Endothelial cell of umbilical vein (primary cell): ENCODE measurements around the gene CYP51A1. TPM values are rescaled to one million over a fixed set of nuclear protein-coding genes. Genes with fewer than 3 reads are reported as not detected.

ENCODE experiments used
- BruUV-seq: library from RNA; stranded (reverse); fragments of 400-500 nt; replicated peaks from 2 replicates; lab custom pipeline; 2021; lab: Mats Ljungman, UMichigan
- CTCF ChIA-PET: fragments of 300-600, 350-600 bp; sonication (Branson Sonifier 250); formaldehyde crosslinking; loops from one replicate; lab custom pipeline; 2021; ENCODE audit warnings: antibody characterized with exemption, inconsistent platforms; lab: Charles Lee
- POLR2A ChIA-PET: fragments of 300-600, 350-600 bp; sonication (Branson Sonifier 250); formaldehyde crosslinking; loops from one replicate; lab custom pipeline; 2021; ENCODE audit warnings: antibody characterized with exemption, inconsistent platforms; lab: Charles Lee
- DNase-seq: peaks from one replicate; pipeline ENCODE4 v3.0.0-alpha.2; 2011; ENCODE audit warnings: low read depth, low spot score
- FAIRE-seq: peaks from 2 replicates; lab custom pipeline; 2011; peaks lifted over from hg19 to GRCh38; lab: Jason Lieb, UNC
- H2AFZ ChIP-seq: 2 replicates; pipeline ENCODE4 v1.6.0; 2012; ENCODE audit warnings: low read depth, low read length, control low read depth, inconsistent platforms
- H3K27ac ChIP-seq: 2 replicates; pipeline ENCODE4 v1.5.1; 2011; ENCODE audit warnings: low read depth, mild to moderate bottlenecking, control low read depth, low read length, moderate library complexity; ENCODE audit not compliant: insufficient read depth
- H3K27me3 ChIP-seq, 2 experiments: 2 replicates each; pipeline versions ENCODE4 v1.6.0 to v1.6.1; 2011; ENCODE audit warnings: low read length in 2 of 2, mixed read lengths in 1 of 2; ENCODE audit not compliant: control insufficient read depth in 2 of 2, insufficient read depth in 2 of 2
- H3K36me3 ChIP-seq, 2 experiments: 2 replicates in 1 of 2; 3 replicates in 1 of 2; pipeline ENCODE4 v1.5.1; 2011; ENCODE audit warnings: low read length in 2 of 2, mild to moderate bottlenecking in 1 of 2, moderate library complexity in 1 of 2; ENCODE audit not compliant: control insufficient read depth in 2 of 2, insufficient read depth in 2 of 2; ENCODE audit errors: extremely low read depth in 1 of 2
- H3K4me1 ChIP-seq: 3 replicates; pipeline ENCODE4 v1.5.1; 2011; ENCODE audit warnings: mild to moderate bottlenecking, low read length; ENCODE audit not compliant: control insufficient read depth, insufficient read depth; ENCODE audit errors: extremely low read depth
- H3K4me2 ChIP-seq: 2 replicates; pipeline ENCODE4 v1.6.1; 2011; ENCODE audit warnings: low read length, control low read depth, mixed read lengths; ENCODE audit not compliant: insufficient read depth
- H3K4me3 ChIP-seq, 3 experiments: fragments of 200-600 bp in 1 of 3; sonication (generic), shearing (Covaris generic) in 1 of 3; replicated peaks in 1 of 3; 2 replicates each; pipeline ENCODE4 v1.5.1; 2011 to 2016; ENCODE audit warnings: control low read depth in 3 of 3, low read length in 3 of 3, mild to moderate bottlenecking in 2 of 3, inconsistent platforms in 1 of 3, low read depth in 1 of 3, moderate library complexity in 1 of 3; ENCODE audit not compliant: insufficient read depth in 1 of 3
- H3K79me2 ChIP-seq: 2 replicates; pipeline ENCODE4 v1.6.0; 2012; ENCODE audit warnings: low read length, inconsistent platforms; ENCODE audit not compliant: control insufficient read depth, insufficient read depth
- H3K9ac ChIP-seq: replicated peaks from 2 replicates; pipeline ENCODE3; 2011; ENCODE audit warnings: low read length, control low read depth; ENCODE audit not compliant: insufficient read depth; ENCODE audit errors: extremely low read depth
- H3K9me1 ChIP-seq: replicated peaks from 3 replicates; pipeline ENCODE4 v1.6.0; 2011; ENCODE audit warnings: mild to moderate bottlenecking, low read length; ENCODE audit not compliant: control insufficient read depth, insufficient read depth; ENCODE audit errors: extremely low read depth
- H3K9me3 ChIP-seq: replicated peaks from 2 replicates; pipeline ENCODE4 v1.5.1; 2012; ENCODE audit warnings: low read length, inconsistent platforms; ENCODE audit not compliant: control insufficient read depth, insufficient read depth
- H4K20me1 ChIP-seq: replicated peaks from 2 replicates; pipeline ENCODE3; 2011; ENCODE audit warnings: mild to moderate bottlenecking, low read length; ENCODE audit not compliant: control insufficient read depth, insufficient read depth; ENCODE audit errors: extremely low read depth
- EZH2 ChIP-seq: IDR thresholded peaks from 2 replicates; pipeline ENCODE4 v1.6.1; 2012; ENCODE audit warnings: borderline replicate concordance, low read depth, mild to moderate bottlenecking, moderate library complexity, low read length, inconsistent platforms; ENCODE audit not compliant: severe bottlenecking
- FOS ChIP-seq: IDR thresholded peaks from 2 replicates; pipeline ENCODE4 v1.6.1; 2011; ENCODE audit warnings: mild to moderate bottlenecking, low read length, moderate library complexity, borderline replicate concordance; ENCODE audit not compliant: insufficient read depth
- GATA2 ChIP-seq: IDR thresholded peaks from 2 replicates; pipeline ENCODE4 v1.7.0; 2011; ENCODE audit warnings: low read depth, mild to moderate bottlenecking, moderate library complexity, mixed read lengths, low read length; ENCODE audit not compliant: insufficient read length, insufficient read depth
- POLR2AphosphoS5 ChIP-seq: IDR thresholded peaks from 2 replicates; pipeline ENCODE4 v1.6.1; 2012; ENCODE audit warnings: low read depth, mild to moderate bottlenecking, control low read depth, low read length, moderate library complexity; ENCODE audit not compliant: insufficient read depth
- dilution Hi-C: fragments of 300-500 bp; cut with MboI; formaldehyde crosslinking; loops from one replicate; pipeline ENCODE4 v1.15.0; 2019; ENCODE audit warnings: low sequenced_read_pairs; ENCODE audit not compliant: extremely low pct_ligation_motif_present
- intact Hi-C: fragments of 100-400 bp; cut with micrococcal nuclease; formaldehyde crosslinking; loops from one replicate; pipeline ENCODE4 v1.10.0; 2022
- polyA plus RNA-seq, 4 experiments: library from polyadenylated mRNA; depleted of rRNA in 3 of 4; stranded (reverse) in 3 of 4; unstranded in 1 of 4; fragments of >200 nt; gene quantifications; 2 replicates each; pipeline versions ENCODE4 v1.2.1 to v1.2.3, GENCODE V29; 2011 to 2012; ENCODE audit warnings: missing spikeins in 1 of 4
- total RNA-seq: library from RNA; stranded (reverse); gene quantifications from 2 replicates; pipeline ENCODE4 v1.2.3, GENCODE V29; 2021
- TF ChIP-seq, protein P1 (sequence below), 2 donors: IDR thresholded peaks; 1 replicate in 1 of 2; 2 replicates in 1 of 2; pipeline ENCODE4 v1.5.1; 2011; ENCODE audit warnings: low read length in 2 of 2, mild to moderate bottlenecking in 2 of 2, moderate library complexity in 2 of 2, control low read depth in 1 of 2, inconsistent platforms in 1 of 2, low read depth in 1 of 2; ENCODE audit not compliant: insufficient read depth in 1 of 2; ENCODE audit errors: extremely low read depth in 1 of 2
- TF ChIP-seq, protein P2 (sequence below): IDR thresholded peaks from 2 replicates; pipeline ENCODE4 v1.6.1; 2011; ENCODE audit not compliant: insufficient read depth, insufficient read length

CYP51A1 gene
- total and polyA plus RNA-seq, 2 donors (not counting 3 experiments of a cell fraction or from before 2014, with no cell fraction given): 16.5 to 119 TPM

DNA sequence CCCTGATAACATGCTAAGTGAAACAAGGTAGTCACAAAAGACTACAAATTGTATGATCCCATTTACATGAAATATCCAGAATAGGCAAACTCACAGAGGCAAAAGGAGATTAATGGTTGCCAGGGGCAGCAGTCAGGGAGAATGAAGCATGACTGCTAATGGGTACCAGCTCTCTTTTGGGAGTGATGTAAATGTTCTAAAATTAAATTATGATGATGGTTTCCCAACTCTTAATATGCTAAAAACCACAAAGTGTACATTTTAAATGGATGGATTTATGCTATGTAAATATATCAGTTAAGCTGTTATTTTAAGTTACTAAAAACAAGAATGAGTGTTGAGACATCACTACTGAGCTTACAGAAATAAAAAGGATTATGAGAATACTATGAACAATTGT, 12.6 kb downstream of the CYP51A1 start:
- Histone ChIP-seq H2AFZ (no peak overlapping the region), H4K20me1 (peaks cover 6% of the 10 kb centered on the region), H3K4me2 (no peak overlapping the region), H3K36me3 (peaks cover 6 to 26% of the 10 kb centered on the region in 2 experiments), H3K9ac (no peak overlapping the region), H3K4me1 (no peaks in the 10 kb centered on the region), H3K9me3 (no peaks in the 10 kb centered on the region), H3K9me1 (no peaks in the 10 kb centered on the region), H3K4me3 (no peak overlapping the region), H3K79me2 (peaks cover 69% of the 10 kb centered on the region), H3K27ac (no peak overlapping the region), H3K27me3 (no peaks in the 10 kb centered on the region)
- ChIA-PET CTCF (interaction anchor here (1.6 kb wide), 1 partner anchor 13 kb away, joined by 3 read pairs; no protein-coding TSS in a partner anchor), POLR2A (no interaction called here)
- DNase-seq: no peak
- intact Hi-C loops (no loop called here), dilution Hi-C loops (no loop called here)
- no TSS peak for BruUV-seq
- FAIRE-seq: no peak
- no peak for TF ChIP-seq FOS
- TF ChIP-seq POLR2AphosphoS5: no peak
- TF ChIP-seq, protein P1, sequence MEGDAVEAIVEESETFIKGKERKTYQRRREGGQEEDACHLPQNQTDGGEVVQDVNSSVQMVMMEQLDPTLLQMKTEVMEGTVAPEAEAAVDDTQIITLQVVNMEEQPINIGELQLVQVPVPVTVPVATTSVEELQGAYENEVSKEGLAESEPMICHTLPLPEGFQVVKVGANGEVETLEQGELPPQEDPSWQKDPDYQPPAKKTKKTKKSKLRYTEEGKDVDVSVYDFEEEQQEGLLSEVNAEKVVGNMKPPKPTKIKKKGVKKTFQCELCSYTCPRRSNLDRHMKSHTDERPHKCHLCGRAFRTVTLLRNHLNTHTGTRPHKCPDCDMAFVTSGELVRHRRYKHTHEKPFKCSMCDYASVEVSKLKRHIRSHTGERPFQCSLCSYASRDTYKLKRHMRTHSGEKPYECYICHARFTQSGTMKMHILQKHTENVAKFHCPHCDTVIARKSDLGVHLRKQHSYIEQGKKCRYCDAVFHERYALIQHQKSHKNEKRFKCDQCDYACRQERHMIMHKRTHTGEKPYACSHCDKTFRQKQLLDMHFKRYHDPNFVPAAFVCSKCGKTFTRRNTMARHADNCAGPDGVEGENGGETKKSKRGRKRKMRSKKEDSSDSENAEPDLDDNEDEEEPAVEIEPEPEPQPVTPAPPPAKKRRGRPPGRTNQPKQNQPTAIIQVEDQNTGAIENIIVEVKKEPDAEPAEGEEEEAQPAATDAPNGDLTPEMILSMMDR (IDR thresholded peaks at IDR 0.05; ENCODE audit: extremely low read depth in 1 of 2, insufficient read depth in 1 of 2, low read depth in 1 of 2, low read length in 2 of 2): no peak

DNA sequence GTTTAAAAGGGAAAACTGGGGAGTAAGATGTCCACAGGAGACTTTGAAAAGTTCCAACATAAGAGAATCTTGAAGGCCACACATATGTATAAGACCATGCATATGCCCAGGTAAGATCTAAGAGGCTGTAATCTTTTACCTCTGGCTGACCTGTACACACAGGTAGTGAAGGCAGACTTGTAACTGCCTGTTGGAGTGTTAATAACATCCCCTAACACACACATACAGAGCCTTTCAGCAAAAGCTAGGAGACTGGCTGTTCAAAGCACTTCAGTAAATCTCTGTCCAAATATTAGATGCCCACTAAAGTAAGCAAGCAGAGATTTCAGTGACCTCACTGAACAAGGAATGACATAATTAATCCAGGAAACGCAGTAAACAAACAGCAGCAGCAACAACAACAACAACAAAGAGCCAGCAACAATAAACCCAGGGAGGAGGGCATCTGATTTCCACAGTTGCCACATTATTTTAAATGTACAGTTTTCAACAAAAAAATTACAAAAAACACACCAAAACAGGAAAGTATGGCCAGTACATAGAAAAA, 15.0 kb downstream of the CYP51A1 start:
- no peaks in the 10 kb centered on the region for H3K9me3 ChIP-seq
- FAIRE-seq (no peak), DNase-seq (no peak)
- dilution Hi-C loops: no loop called here
- no peak overlapping the region for H3K4me3 ChIP-seq
- no peaks in the 10 kb centered on the region for H3K4me1 ChIP-seq
- H3K9ac ChIP-seq: no peak overlapping the region
- peaks cover 5 to 37% of the 10 kb centered on the region in 2 experiments for H3K36me3 ChIP-seq
- H4K20me1 ChIP-seq: peaks cover 6% of the 10 kb centered on the region
- ChIA-PET POLR2A (no interaction called here), CTCF (no interaction called here)
- H3K27me3 ChIP-seq: no peaks in the 10 kb centered on the region
- no TSS peak for BruUV-seq
- H3K4me2 ChIP-seq: no peak overlapping the region
- H3K27ac ChIP-seq: no peak overlapping the region
- no peak overlapping the region for H2AFZ ChIP-seq
- peaks cover 73% of the 10 kb centered on the region for H3K79me2 ChIP-seq
- intact Hi-C loops: no loop called here
- H3K9me1 ChIP-seq: no peaks in the 10 kb centered on the region
- TF ChIP-seq, protein P2, sequence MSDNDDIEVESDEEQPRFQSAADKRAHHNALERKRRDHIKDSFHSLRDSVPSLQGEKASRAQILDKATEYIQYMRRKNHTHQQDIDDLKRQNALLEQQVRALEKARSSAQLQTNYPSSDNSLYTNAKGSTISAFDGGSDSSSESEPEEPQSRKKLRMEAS: no peak
- TF ChIP-seq EZH2 (no peak), POLR2AphosphoS5 (no peak), GATA2 (no peak), FOS (no peak)
- TF ChIP-seq, protein P1 (IDR thresholded peaks at IDR 0.05; ENCODE audit: extremely low read depth in 1 of 2, insufficient read depth in 1 of 2, low read depth in 1 of 2, low read length in 2 of 2): no peak
